Uterus (tissue), 4 donors: ENCODE measurements around the gene SLC5A3. TPM values are rescaled to one million over a fixed set of nuclear protein-coding genes. Genes with fewer than 3 reads are reported as not detected.

ENCODE experiments used
- DNase-seq, 2 donors: peaks; one replicate each; pipeline ENCODE4 v3.0.0-alpha.2; 2019 to 2020
- H3K27ac ChIP-seq, 2 donors: fragments of 200-600 bp; sonication (generic); 1 replicate in 1 of 2; 2 replicates in 1 of 2; pipeline ENCODE4 v1.5.1; 2016 to 2018
- H3K27me3 ChIP-seq, 2 donors: fragments of 200-600 bp; sonication (generic); one replicate each; pipeline ENCODE4 v1.5.1; 2018 to 2019; ENCODE audit warnings: control low read depth in 1 of 2
- H3K36me3 ChIP-seq, 2 donors: fragments of 200-600 bp; sonication (generic); one replicate each; pipeline ENCODE4 v1.5.1; 2019; ENCODE audit warnings: control low read depth in 1 of 2
- H3K4me1 ChIP-seq, 2 donors: fragments of 200-600 bp; sonication (generic); one replicate each; pipeline ENCODE4 v1.5.1; 2018 to 2019; ENCODE audit warnings: control low read depth in 1 of 2
- H3K4me3 ChIP-seq, 2 donors: fragments of 200-600 bp; sonication (generic); 1 replicate in 1 of 2; 2 replicates in 1 of 2; pipeline ENCODE4 v1.5.1; 2018 to 2019; ENCODE audit warnings: mild to moderate bottlenecking in 1 of 2
- H3K9me3 ChIP-seq, 2 donors: fragments of 200-600 bp; sonication (generic); one replicate each; pipeline ENCODE4 v1.5.1; 2019; ENCODE audit warnings: control low read depth in 1 of 2
- CTCF ChIP-seq, 4 experiments: fragments of 200-600 bp in 2 of 4; fragments of 450-650 bp in 2 of 4; sonication (generic) in 2 of 4; IDR thresholded peaks; one replicate each; pipeline ENCODE4 v1.5.1; 2016 to 2019; ENCODE audit warnings: antibody characterized with exemption in 4 of 4, mild to moderate bottlenecking in 2 of 4, moderate library complexity in 1 of 4
- POLR2A ChIP-seq, 2 donors: fragments of 450-650 bp; IDR thresholded peaks; one replicate each; pipeline ENCODE4 v1.6.1; 2016; ENCODE audit warnings: antibody characterized with exemption in 2 of 2, mild to moderate bottlenecking in 1 of 2, moderate library complexity in 1 of 2
- intact Hi-C: fragments of 100-400 bp; cut with DNase I; formaldehyde crosslinking; loops from one replicate; pipeline ENCODE4 v1.15.1; 2023; ENCODE audit warnings: low total_unique reads
- total RNA-seq, 4 donors: library from RNA; depleted of rRNA in 3 of 4; stranded (reverse); fragments of >200 nt in 3 of 4; gene quantifications; one replicate each; pipeline versions ENCODE4 v1.1.0 to v1.2.4, GENCODE V29; 2014 to 2023
- donor health status: DM: yes; HTN: yes; CAD: no.

Gene SLC5A3
- total RNA-seq, 4 donors from 2014 or later, result 10.2 to 76.2 (median 17.1) TPM

- TF ChIP-seq POLR2A (IDR thresholded peaks at IDR 0.05) (no peak), CTCF (IDR thresholded peaks at IDR 0.05) (no peak)
- H3K27ac ChIP-seq, result no peak overlapping the region
- intact Hi-C loops, result no loop called here
These were observed 36.2 kb upstream of the SLC5A3 start for GRCh38 chr21:34037009-34037795.

GRCh38 chr21:34039678-34040382 lies 33.5 kb upstream of the SLC5A3 start:
- no peaks in the 10 kb centered on the region for H3K27me3 ChIP-seq
- DNase-seq, result no peak
- H3K27ac ChIP-seq, result no peak overlapping the region
- H3K4me3 ChIP-seq, result no peak overlapping the region
- TF ChIP-seq CTCF (IDR thresholded peaks at IDR 0.05), result no peak
- no peak for TF ChIP-seq POLR2A (IDR thresholded peaks at IDR 0.05)
- H3K36me3 ChIP-seq, result no peaks in the 10 kb centered on the region
- H3K4me1 ChIP-seq, result no peaks in the 10 kb centered on the region
- no peaks in the 10 kb centered on the region for H3K9me3 ChIP-seq
- intact Hi-C loops, result no loop called here

More at GRCh38 chr21:34037009-34037795, 36.2 kb upstream of the SLC5A3 start:
- DNase-seq, result no peak
- no peak overlapping the region for H3K4me3 ChIP-seq
- H3K9me3 ChIP-seq, result no peaks in the 10 kb centered on the region
- no peaks in the 10 kb centered on the region for H3K4me1 ChIP-seq
- H3K36me3 ChIP-seq, result no peaks in the 10 kb centered on the region
- no peaks in the 10 kb centered on the region for H3K27me3 ChIP-seq

GRCh38 chr21:34042735-34043134 lies 30.6 kb upstream of the SLC5A3 start:
- TF ChIP-seq POLR2A (IDR thresholded peaks at IDR 0.05) (no peak), CTCF (IDR thresholded peaks at IDR 0.05) (no peak)
- H3K4me1 ChIP-seq, result no peaks in the 10 kb centered on the region
- intact Hi-C loops, result no loop called here
- no peaks in the 10 kb centered on the region for H3K27me3 ChIP-seq
- no peaks in the 10 kb centered on the region for H3K36me3 ChIP-seq
- no peak overlapping the region for H3K27ac ChIP-seq
- H3K4me3 ChIP-seq, result no peak overlapping the region
- DNase-seq, result no peak
- no peaks in the 10 kb centered on the region for H3K9me3 ChIP-seq

- H3K9me3 ChIP-seq, result no peaks in the 10 kb centered on the region
- H3K36me3 ChIP-seq, result no peaks in the 10 kb centered on the region
- no peaks in the 10 kb centered on the region for H3K27me3 ChIP-seq
- intact Hi-C loops, result no loop called here
- TF ChIP-seq POLR2A (IDR thresholded peaks at IDR 0.05), result no peak
- no peak for TF ChIP-seq CTCF (IDR thresholded peaks at IDR 0.05)
- no peak for DNase-seq
- no peak overlapping the region for H3K4me3 ChIP-seq
- no peak overlapping the region for H3K27ac ChIP-seq
- no peaks in the 10 kb centered on the region for H3K4me1 ChIP-seq
These were observed 30.0 kb upstream of the SLC5A3 start for GRCh38 chr21:34043333-34043732.

- H3K4me1 ChIP-seq, result no peaks in the 10 kb centered on the region
- no peaks in the 10 kb centered on the region for H3K36me3 ChIP-seq
- H3K27ac ChIP-seq, result no peak overlapping the region
- no peaks in the 10 kb centered on the region for H3K9me3 ChIP-seq
- no peak for DNase-seq
- intact Hi-C loops, result no loop called here
- H3K27me3 ChIP-seq, result no peaks in the 10 kb centered on the region
- H3K4me3 ChIP-seq, result no peak overlapping the region
- TF ChIP-seq CTCF (IDR thresholded peaks at IDR 0.05) (no peak), POLR2A (IDR thresholded peaks at IDR 0.05) (no peak)
These were observed 26.5 kb upstream of the SLC5A3 start for GRCh38 chr21:34046917-34047316.
